Adrenal gland (tissue), 5 donors: Measurements from ENCODE around the gene PAX7.

Experiments used
- POLR2A ChIP-seq, 2 donors: fragments of 450-650 bp; IDR thresholded peaks; one replicate each; pipeline ENCODE4 v1.6.1; 2017; ENCODE audit warnings: antibody characterized with exemption in 2 of 2, mild to moderate bottlenecking in 2 of 2, moderate library complexity in 1 of 2
- TF ChIP-seq, protein P1 (sequence below), 6 experiments: fragments of 450-650 bp in 4 of 6; fragments of 200-600 bp in 2 of 6; sonication (generic) in 1 of 6; IDR thresholded peaks; 1 replicate in 5 of 6; 2 replicates in 1 of 6; pipeline versions ENCODE4 v1.5.1 to v1.8.0; 2016 to 2021; ENCODE audit warnings: antibody characterized with exemption in 6 of 6, mild to moderate bottlenecking in 2 of 6, moderate library complexity in 1 of 6
- donor health status: DM: no; HTN: no; CAD: no.

DNA sequence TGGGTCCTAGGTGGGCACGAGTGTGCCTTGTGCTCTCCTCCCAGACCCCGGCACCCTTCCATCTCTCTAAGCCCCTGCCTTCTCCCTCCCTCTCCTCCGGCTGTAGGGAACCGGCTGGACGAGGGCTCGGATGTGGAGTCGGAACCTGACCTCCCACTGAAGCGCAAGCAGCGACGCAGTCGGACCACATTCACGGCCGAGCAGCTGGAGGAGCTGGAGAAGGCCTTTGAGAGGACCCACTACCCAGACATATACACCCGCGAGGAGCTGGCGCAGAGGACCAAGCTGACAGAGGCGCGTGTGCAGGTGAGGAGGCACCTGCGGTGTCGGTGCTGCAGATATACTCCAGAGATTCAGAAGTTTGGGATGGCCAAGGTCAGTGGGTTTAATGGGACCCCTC lies 61.0 kb downstream of the PAX7 start:
- TF ChIP-seq, protein P1, sequence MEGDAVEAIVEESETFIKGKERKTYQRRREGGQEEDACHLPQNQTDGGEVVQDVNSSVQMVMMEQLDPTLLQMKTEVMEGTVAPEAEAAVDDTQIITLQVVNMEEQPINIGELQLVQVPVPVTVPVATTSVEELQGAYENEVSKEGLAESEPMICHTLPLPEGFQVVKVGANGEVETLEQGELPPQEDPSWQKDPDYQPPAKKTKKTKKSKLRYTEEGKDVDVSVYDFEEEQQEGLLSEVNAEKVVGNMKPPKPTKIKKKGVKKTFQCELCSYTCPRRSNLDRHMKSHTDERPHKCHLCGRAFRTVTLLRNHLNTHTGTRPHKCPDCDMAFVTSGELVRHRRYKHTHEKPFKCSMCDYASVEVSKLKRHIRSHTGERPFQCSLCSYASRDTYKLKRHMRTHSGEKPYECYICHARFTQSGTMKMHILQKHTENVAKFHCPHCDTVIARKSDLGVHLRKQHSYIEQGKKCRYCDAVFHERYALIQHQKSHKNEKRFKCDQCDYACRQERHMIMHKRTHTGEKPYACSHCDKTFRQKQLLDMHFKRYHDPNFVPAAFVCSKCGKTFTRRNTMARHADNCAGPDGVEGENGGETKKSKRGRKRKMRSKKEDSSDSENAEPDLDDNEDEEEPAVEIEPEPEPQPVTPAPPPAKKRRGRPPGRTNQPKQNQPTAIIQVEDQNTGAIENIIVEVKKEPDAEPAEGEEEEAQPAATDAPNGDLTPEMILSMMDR (IDR thresholded peaks at IDR 0.05), result no peak
- TF ChIP-seq POLR2A (IDR thresholded peaks at IDR 0.05), result no peak
